Dendritic cell treated with granulocyte-macrophage colony-stimulating factor and Interleukin-4, amounts not matched to agents 40 ng/mL and 50 ng/mL, for 4 days (primary cell): Measurements from ENCODE around the gene SMIM31.

ENCODE experiments used
- H3K27ac Mint-ChIP-seq: one replicate; pipeline ENCODE4 v1.8.0; 2022; ENCODE audit warnings: mild to moderate bottlenecking, mixed read lengths
- H3K27me3 Mint-ChIP-seq: one replicate; pipeline ENCODE4 v1.8.0; 2022; ENCODE audit warnings: mild to moderate bottlenecking, mixed read lengths
- H3K36me3 Mint-ChIP-seq: one replicate; pipeline ENCODE4 v1.8.0; 2022; ENCODE audit warnings: low read depth, mixed read lengths
- H3K4me1 Mint-ChIP-seq: one replicate; pipeline ENCODE4 v1.8.0; 2022; ENCODE audit warnings: low read depth, mixed read lengths
- H3K4me3 Mint-ChIP-seq: one replicate; pipeline ENCODE4 v1.8.0; 2022; ENCODE audit warnings: mild to moderate bottlenecking, moderate library complexity, mixed read lengths
- H3K9me3 Mint-ChIP-seq: one replicate; pipeline ENCODE4 v1.8.0; 2022; ENCODE audit warnings: mixed read lengths
- intact Hi-C: fragments of 100-400 bp; cut with micrococcal nuclease; formaldehyde crosslinking; loops from one replicate; pipeline ENCODE4 v1.15.0; 2022

The SMIM31 gene

GRCh38 chr4:164753873-164754488, at the start of gene SMIM31:
Gene SMIM31 (plus strand): TSS chr4:164754131. CDS start chr4:164770444, 16,313 bp downstream.
- Mint-ChIP-seq H3K36me3 (no peaks in the 10 kb centered on the region), H3K4me3 (no peak within 1 kb of the TSS), H3K27me3 (no peaks in the 10 kb centered on the region), H3K9me3 (peaks cover 15% of the 10 kb centered on the region), H3K27ac (no peak within 1 kb of the TSS), H3K4me1 (no peaks in the 10 kb centered on the region)
- intact Hi-C loops, result no loop called here

GRCh38 chr4:164706675-164707074, 47.3 kb upstream of the SMIM31 start:
- Mint-ChIP-seq H3K27ac (no peak overlapping the region), H3K4me1 (no peaks in the 10 kb centered on the region)
- intact Hi-C loops, result no loop called here

GRCh38 chr4:164716901-164717300, 37.0 kb upstream of the SMIM31 start:
- no peaks in the 10 kb centered on the region for H3K36me3 Mint-ChIP-seq
- intact Hi-C loops, result no loop called here
- no peaks in the 10 kb centered on the region for H3K4me1 Mint-ChIP-seq
- H3K9me3 Mint-ChIP-seq, result no peaks in the 10 kb centered on the region
- H3K4me3 Mint-ChIP-seq, result no peak overlapping the region
- H3K27ac Mint-ChIP-seq, result no peak overlapping the region
- no peaks in the 10 kb centered on the region for H3K27me3 Mint-ChIP-seq

More at GRCh38 chr4:164706675-164707074, 47.3 kb upstream of the SMIM31 start:
- H3K4me3 Mint-ChIP-seq, result no peak overlapping the region
- H3K9me3 Mint-ChIP-seq, result no peaks in the 10 kb centered on the region
- no peaks in the 10 kb centered on the region for H3K27me3 Mint-ChIP-seq
- no peaks in the 10 kb centered on the region for H3K36me3 Mint-ChIP-seq

- H3K9me3 Mint-ChIP-seq, result no peaks in the 10 kb centered on the region
- no peak overlapping the region for H3K27ac Mint-ChIP-seq
- no peaks in the 10 kb centered on the region for H3K36me3 Mint-ChIP-seq
- no peak overlapping the region for H3K4me3 Mint-ChIP-seq
- no peaks in the 10 kb centered on the region for H3K27me3 Mint-ChIP-seq
- no peaks in the 10 kb centered on the region for H3K4me1 Mint-ChIP-seq
- intact Hi-C loops, result no loop called here
Measured at GRCh38 chr4:164718827-164719226, 35.1 kb upstream of the SMIM31 start.

GRCh38 chr4:164725066-164725465, 28.9 kb upstream of the SMIM31 start:
- no peaks in the 10 kb centered on the region for H3K4me1 Mint-ChIP-seq
- no peaks in the 10 kb centered on the region for H3K36me3 Mint-ChIP-seq
- no peak overlapping the region for H3K4me3 Mint-ChIP-seq
- no peak overlapping the region for H3K27ac Mint-ChIP-seq
- peaks cover 3% of the 10 kb centered on the region for H3K27me3 Mint-ChIP-seq
- H3K9me3 Mint-ChIP-seq, result no peaks in the 10 kb centered on the region
- intact Hi-C loops, result no loop called here

GRCh38 chr4:164730705-164731393, 23.1 kb upstream of the SMIM31 start:
- H3K36me3 Mint-ChIP-seq, result no peaks in the 10 kb centered on the region
- H3K27ac Mint-ChIP-seq, result no peak overlapping the region
- no peak overlapping the region for H3K4me3 Mint-ChIP-seq
- peaks cover 7% of the 10 kb centered on the region for H3K9me3 Mint-ChIP-seq
- peaks cover 5% of the 10 kb centered on the region for H3K27me3 Mint-ChIP-seq
- H3K4me1 Mint-ChIP-seq, result no peaks in the 10 kb centered on the region
- intact Hi-C loops, result no loop called here

- intact Hi-C loops, result no loop called here
- Mint-ChIP-seq H3K9me3 (peaks cover 7% of the 10 kb centered on the region), H3K4me3 (no peak overlapping the region), H3K27me3 (peaks cover 5% of the 10 kb centered on the region), H3K36me3 (no peaks in the 10 kb centered on the region), H3K27ac (no peak overlapping the region), H3K4me1 (no peaks in the 10 kb centered on the region)
Measured at GRCh38 chr4:164731827-164732474, 22.0 kb upstream of the SMIM31 start.

GRCh38 chr4:164734484-164734883, 19.4 kb upstream of the SMIM31 start:
- intact Hi-C loops, result no loop called here

GRCh38 chr4:164748375-164748774, 5.6 kb upstream of the SMIM31 start:
- H3K4me3 Mint-ChIP-seq, result no peak overlapping the region
- intact Hi-C loops, result no loop called here
- H3K27me3 Mint-ChIP-seq, result no peaks in the 10 kb centered on the region

More at GRCh38 chr4:164734484-164734883, 19.4 kb upstream of the SMIM31 start:
- Mint-ChIP-seq H3K27me3 (peaks cover 2% of the 10 kb centered on the region), H3K36me3 (no peaks in the 10 kb centered on the region), H3K27ac (no peak overlapping the region), H3K4me3 (no peak overlapping the region), H3K4me1 (no peaks in the 10 kb centered on the region), H3K9me3 (peaks cover 8% of the 10 kb centered on the region)

GRCh38 chr4:164755432-164755831, 1.5 kb downstream of the SMIM31 start:
- Mint-ChIP-seq H3K27me3 (no peaks in the 10 kb centered on the region), H3K4me1 (no peaks in the 10 kb centered on the region), H3K4me3 (no peak overlapping the region)

More at GRCh38 chr4:164748375-164748774, 5.6 kb upstream of the SMIM31 start:
- no peak overlapping the region for H3K27ac Mint-ChIP-seq
- no peaks in the 10 kb centered on the region for H3K4me1 Mint-ChIP-seq
- H3K36me3 Mint-ChIP-seq, result no peaks in the 10 kb centered on the region
- peaks cover 15% of the 10 kb centered on the region for H3K9me3 Mint-ChIP-seq

GRCh38 chr4:164756686-164757085, 2.8 kb downstream of the SMIM31 start:
- Mint-ChIP-seq H3K4me3 (no peak overlapping the region), H3K4me1 (no peaks in the 10 kb centered on the region), H3K27me3 (no peaks in the 10 kb centered on the region), H3K27ac (no peak overlapping the region), H3K36me3 (no peaks in the 10 kb centered on the region), H3K9me3 (peaks cover 15% of the 10 kb centered on the region)
- intact Hi-C loops, result no loop called here

More at GRCh38 chr4:164755432-164755831, 1.5 kb downstream of the SMIM31 start:
- peaks cover 15% of the 10 kb centered on the region for H3K9me3 Mint-ChIP-seq
- no peak overlapping the region for H3K27ac Mint-ChIP-seq
- H3K36me3 Mint-ChIP-seq, result no peaks in the 10 kb centered on the region
- intact Hi-C loops, result no loop called here

- H3K36me3 Mint-ChIP-seq, result no peaks in the 10 kb centered on the region
- H3K27me3 Mint-ChIP-seq, result no peaks in the 10 kb centered on the region
- H3K27ac Mint-ChIP-seq, result no peak overlapping the region
- no peaks in the 10 kb centered on the region for H3K9me3 Mint-ChIP-seq
- intact Hi-C loops, result no loop called here
- H3K4me1 Mint-ChIP-seq, result no peaks in the 10 kb centered on the region
- H3K4me3 Mint-ChIP-seq, result no peak overlapping the region
Measured at GRCh38 chr4:164761241-164761640, 7.3 kb downstream of the SMIM31 start.

- H3K36me3 Mint-ChIP-seq, result no peaks in the 10 kb centered on the region
- intact Hi-C loops, result no loop called here
- H3K9me3 Mint-ChIP-seq, result no peaks in the 10 kb centered on the region
- H3K27me3 Mint-ChIP-seq, result no peaks in the 10 kb centered on the region
- H3K4me3 Mint-ChIP-seq, result no peak overlapping the region
- H3K27ac Mint-ChIP-seq, result no peak overlapping the region
- no peaks in the 10 kb centered on the region for H3K4me1 Mint-ChIP-seq
Measured at GRCh38 chr4:164761746-164762275, 7.9 kb downstream of the SMIM31 start.

GRCh38 chr4:164765096-164765495, 11.2 kb downstream of the SMIM31 start:
- Mint-ChIP-seq H3K4me3 (no peak overlapping the region), H3K9me3 (no peaks in the 10 kb centered on the region), H3K36me3 (no peaks in the 10 kb centered on the region), H3K27me3 (peaks cover 3% of the 10 kb centered on the region), H3K4me1 (no peaks in the 10 kb centered on the region), H3K27ac (no peak overlapping the region)
- intact Hi-C loops, result no loop called here
